NCI-H345 treated with DMSO at 0.1 percent for 48 hours (cell line): ENCODE measurements around the gene SIRPB1.
"Not testable (repeated sequence)": the region's sequence is repeated elsewhere in the genome, so short reads cannot be mapped to it uniquely, and the experiment has no call there.

ENCODE experiments used
- DNase-seq: peaks from one replicate; lab custom pipeline; 2025; ENCODE audit not compliant: unreplicated experiment; lab: John Stamatoyannopoulos, UW

Gene SIRPB1

GRCh38 chr20:1600736-1601135, 19.1 kb downstream of the SIRPB1 start:
- no peak for DNase-seq

- no peak for DNase-seq
Observed at GRCh38 chr20:1595333-1595732, 24.5 kb downstream of the SIRPB1 start.

- no peak for DNase-seq
Observed at GRCh38 chr20:1588533-1589460, 31.0 kb downstream of the SIRPB1 start.

GRCh38 chr20:1587781-1588532, 31.9 kb downstream of the SIRPB1 start:
- DNase-seq = no peak

DNA sequence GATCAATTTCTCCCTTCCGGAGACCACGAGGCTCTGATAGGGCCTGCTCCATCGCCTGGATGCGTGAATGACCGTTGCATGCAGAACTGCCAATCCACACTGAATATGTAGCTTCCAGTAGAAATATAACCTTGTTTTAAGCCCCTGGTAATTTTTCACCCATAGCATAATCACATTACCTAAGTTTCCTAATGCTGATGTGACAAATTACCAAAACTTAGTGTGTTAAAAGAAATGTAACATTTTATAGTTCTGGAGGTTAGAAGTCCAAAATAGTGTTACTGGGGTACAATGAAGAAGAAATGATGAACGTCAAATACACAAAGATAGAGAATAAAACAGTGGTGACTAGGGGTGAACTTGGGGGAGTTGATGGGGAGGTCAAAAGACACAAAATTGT, 40.3 kb downstream of the SIRPB1 start:
- DNase-seq = no peak

DNA sequence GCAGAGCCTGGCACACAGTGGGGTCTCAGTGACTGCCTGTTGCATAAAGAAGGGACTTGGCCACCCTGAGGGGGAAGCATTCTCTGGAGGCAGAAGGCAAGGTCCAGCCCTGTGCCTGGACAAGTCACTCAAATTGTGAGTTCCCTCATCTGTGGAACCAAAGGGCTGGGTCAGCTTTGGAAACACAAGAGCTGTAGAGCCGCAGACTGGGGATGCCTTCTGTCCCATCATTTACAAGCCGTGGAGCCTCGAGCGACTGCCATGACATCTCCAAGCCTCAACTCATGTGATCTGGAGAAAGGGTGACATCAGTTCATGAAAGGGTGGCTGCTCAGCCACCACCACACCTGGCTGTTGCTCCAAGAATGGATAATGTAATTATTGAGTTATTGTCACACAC, 41.9 kb downstream of the SIRPB1 start:
- DNase-seq = no peak

- not testable (repeated sequence) for DNase-seq
Observed at GRCh38 chr20:1577313-1577712, 42.5 kb downstream of the SIRPB1 start.

DNA sequence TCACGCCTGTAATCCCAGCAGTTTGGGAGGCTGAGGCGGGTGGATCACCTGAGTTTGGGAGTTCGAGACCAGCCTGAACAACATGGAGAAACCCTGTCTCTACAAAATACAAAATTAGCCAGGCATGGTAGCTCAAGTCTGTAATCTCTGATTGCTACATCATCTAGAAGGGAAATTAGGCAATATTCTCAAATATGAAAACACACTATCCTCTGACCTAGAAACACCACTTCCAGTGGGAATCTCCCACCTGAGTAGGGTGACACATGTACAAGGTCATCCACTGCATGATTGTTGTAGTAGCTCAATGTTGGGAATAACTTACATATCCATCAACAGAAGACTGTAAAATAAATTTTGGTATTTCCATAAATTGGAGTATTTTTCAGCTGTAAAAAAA, 43.2 kb downstream of the SIRPB1 start:
- DNase-seq = no peak

DNA sequence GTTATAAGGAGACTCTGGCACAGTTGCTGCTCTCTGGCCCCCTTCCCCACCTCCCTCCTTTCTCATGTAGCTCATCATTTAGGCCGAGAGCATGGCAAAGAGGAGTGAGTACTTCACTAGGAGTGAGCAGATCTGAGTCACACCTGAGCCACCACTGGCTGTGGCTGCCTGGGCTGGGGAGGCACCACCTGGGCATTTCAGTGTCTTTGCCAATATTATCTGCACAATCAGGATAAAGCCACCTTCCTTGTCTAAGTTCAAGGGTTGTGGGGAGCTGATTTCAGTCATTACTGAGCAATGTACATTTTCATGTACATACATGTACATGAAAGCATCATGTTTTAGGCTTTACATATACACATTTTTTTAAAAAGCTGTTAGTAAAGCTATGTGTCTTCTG, 43.8 kb downstream of the SIRPB1 start:
- DNase-seq = not testable (repeated sequence)

- not testable (repeated sequence) for DNase-seq
Observed at GRCh38 chr20:1571583-1571982, 48.2 kb downstream of the SIRPB1 start.
